ENCODE data around the gene DMGDH. TPM values are rescaled to one million over a fixed set of nuclear protein-coding genes. Genes with fewer than 3 reads are reported as not detected.

The DMGDH gene
- total RNA-seq, 3 donors from 2014 or later (not counting 1 experiment from before 2014, with no cell fraction given), result 0.43 to 2.9 (median 2.4) TPM

GRCh38 chr5:79108086-79108485 is 38.6 kb upstream of the DMGDH start:
- H3K36me3 Mint-ChIP-seq, result no peaks in the 10 kb centered on the region
- no peak for ATAC-seq
- H3K27ac Mint-ChIP-seq, result no peak overlapping the region
- H3K4me1 ChIP-seq (ENCODE audit: control insufficient read depth, insufficient read depth, low read length), result no peaks in the 10 kb centered on the region
- H3K27ac ChIP-seq (ENCODE audit: low read length), result no peak overlapping the region
- WGBS (ENCODE audit: insufficient coverage), result 96% methylated on average over 2 of the region's 3 CpGs
- peaks cover 14% of the 10 kb centered on the region for H3K27me3 ChIP-seq (ENCODE audit: control insufficient read depth, insufficient read depth, low read length)
- TF ChIP-seq, protein P1, sequence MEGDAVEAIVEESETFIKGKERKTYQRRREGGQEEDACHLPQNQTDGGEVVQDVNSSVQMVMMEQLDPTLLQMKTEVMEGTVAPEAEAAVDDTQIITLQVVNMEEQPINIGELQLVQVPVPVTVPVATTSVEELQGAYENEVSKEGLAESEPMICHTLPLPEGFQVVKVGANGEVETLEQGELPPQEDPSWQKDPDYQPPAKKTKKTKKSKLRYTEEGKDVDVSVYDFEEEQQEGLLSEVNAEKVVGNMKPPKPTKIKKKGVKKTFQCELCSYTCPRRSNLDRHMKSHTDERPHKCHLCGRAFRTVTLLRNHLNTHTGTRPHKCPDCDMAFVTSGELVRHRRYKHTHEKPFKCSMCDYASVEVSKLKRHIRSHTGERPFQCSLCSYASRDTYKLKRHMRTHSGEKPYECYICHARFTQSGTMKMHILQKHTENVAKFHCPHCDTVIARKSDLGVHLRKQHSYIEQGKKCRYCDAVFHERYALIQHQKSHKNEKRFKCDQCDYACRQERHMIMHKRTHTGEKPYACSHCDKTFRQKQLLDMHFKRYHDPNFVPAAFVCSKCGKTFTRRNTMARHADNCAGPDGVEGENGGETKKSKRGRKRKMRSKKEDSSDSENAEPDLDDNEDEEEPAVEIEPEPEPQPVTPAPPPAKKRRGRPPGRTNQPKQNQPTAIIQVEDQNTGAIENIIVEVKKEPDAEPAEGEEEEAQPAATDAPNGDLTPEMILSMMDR (IDR thresholded peaks at IDR 0.05), result no peak
- H3K4me1 Mint-ChIP-seq, result no peaks in the 10 kb centered on the region
- H3K4me3 Mint-ChIP-seq, result no peak overlapping the region
- no peaks in the 10 kb centered on the region for H3K9me3 ChIP-seq (ENCODE audit: control insufficient read depth, insufficient read depth, low read length)
- H3K36me3 ChIP-seq (ENCODE audit: control insufficient read depth, insufficient read depth, low read length), result no peaks in the 10 kb centered on the region
- H3K9me3 Mint-ChIP-seq, result no peaks in the 10 kb centered on the region
- H3K4me3 ChIP-seq (ENCODE audit: low read length), result no peak overlapping the region
- peaks cover 48 to 58% of the 10 kb centered on the region in 2 donors for H3K27me3 Mint-ChIP-seq (ENCODE audit: low read depth in 2 of 2)
- intact Hi-C loops (cut with micrococcal nuclease), result no loop called here
- no peak for DNase-seq

GRCh38 chr5:79107020-79107796 is 37.7 kb upstream of the DMGDH start:
- H3K27me3 Mint-ChIP-seq (ENCODE audit: low read depth in 2 of 2), result peaks cover 39 to 49% of the 10 kb centered on the region in 2 donors

GRCh38 chr5:79105868-79106267 is 36.4 kb upstream of the DMGDH start:
- peaks cover 3% of the 10 kb centered on the region for H3K27me3 ChIP-seq (ENCODE audit: control insufficient read depth, insufficient read depth, low read length)
- Mint-ChIP-seq H3K4me1 (no peaks in the 10 kb centered on the region), H3K4me3 (no peak overlapping the region), H3K9me3 (no peaks in the 10 kb centered on the region), H3K27me3 (ENCODE audit: low read depth in 2 of 2) (peaks cover 28 to 36% of the 10 kb centered on the region in 2 donors), H3K27ac (no peak overlapping the region), H3K36me3 (no peaks in the 10 kb centered on the region)
- ATAC-seq, result no peak
- no peak overlapping the region for H3K27ac ChIP-seq (ENCODE audit: low read length)
- no peaks in the 10 kb centered on the region for H3K36me3 ChIP-seq (ENCODE audit: control insufficient read depth, insufficient read depth, low read length)
- DNase-seq, result no peak
- intact Hi-C loops (cut with micrococcal nuclease), result no loop called here
- H3K9me3 ChIP-seq (ENCODE audit: control insufficient read depth, insufficient read depth, low read length), result no peaks in the 10 kb centered on the region
- no peaks in the 10 kb centered on the region for H3K4me1 ChIP-seq (ENCODE audit: control insufficient read depth, insufficient read depth, low read length)
- WGBS (ENCODE audit: insufficient coverage), result 90% methylated on average over 2 of the region's 2 CpGs
- no peak overlapping the region for H3K4me3 ChIP-seq (ENCODE audit: low read length)
- TF ChIP-seq, protein P1 (IDR thresholded peaks at IDR 0.05), result no peak

More at GRCh38 chr5:79107020-79107796, 37.7 kb upstream of the DMGDH start:
- TF ChIP-seq, protein P1 (IDR thresholded peaks at IDR 0.05), result no peak
- DNase-seq (no peak), ATAC-seq (no peak)
- Histone ChIP-seq H3K4me3 (ENCODE audit: low read length) (no peak overlapping the region), H3K9me3 (ENCODE audit: control insufficient read depth, insufficient read depth, low read length) (no peaks in the 10 kb centered on the region), H3K27me3 (ENCODE audit: control insufficient read depth, insufficient read depth, low read length) (peaks cover 14% of the 10 kb centered on the region), H3K4me1 (ENCODE audit: control insufficient read depth, insufficient read depth, low read length) (no peaks in the 10 kb centered on the region), H3K36me3 (ENCODE audit: control insufficient read depth, insufficient read depth, low read length) (no peaks in the 10 kb centered on the region), H3K27ac (ENCODE audit: low read length) (no peak overlapping the region)
- Mint-ChIP-seq H3K9me3 (no peaks in the 10 kb centered on the region), H3K27ac (no peak overlapping the region), H3K4me3 (no peak overlapping the region), H3K36me3 (no peaks in the 10 kb centered on the region), H3K4me1 (no peaks in the 10 kb centered on the region)
- WGBS (ENCODE audit: insufficient coverage), result 44% methylated on average over 7 of the region's 7 CpGs
- intact Hi-C loops (cut with micrococcal nuclease), result no loop called here

Data from natural killer cell (primary cell).